HG03103 (cell line): ENCODE measurements around the gene MINDY4B.
"Not testable (repeated sequence)": the region's sequence is repeated elsewhere in the genome, so short reads cannot be mapped to it uniquely, and the experiment has no call there.

Source experiments
- ATAC-seq: cut with Tn5 transposase; IDR thresholded peaks from one replicate; pipeline ENCODE4 v1.9.1; 2021; ENCODE audit warnings: low read depth; ENCODE audit not compliant: unreplicated experiment

Gene MINDY4B

DNA sequence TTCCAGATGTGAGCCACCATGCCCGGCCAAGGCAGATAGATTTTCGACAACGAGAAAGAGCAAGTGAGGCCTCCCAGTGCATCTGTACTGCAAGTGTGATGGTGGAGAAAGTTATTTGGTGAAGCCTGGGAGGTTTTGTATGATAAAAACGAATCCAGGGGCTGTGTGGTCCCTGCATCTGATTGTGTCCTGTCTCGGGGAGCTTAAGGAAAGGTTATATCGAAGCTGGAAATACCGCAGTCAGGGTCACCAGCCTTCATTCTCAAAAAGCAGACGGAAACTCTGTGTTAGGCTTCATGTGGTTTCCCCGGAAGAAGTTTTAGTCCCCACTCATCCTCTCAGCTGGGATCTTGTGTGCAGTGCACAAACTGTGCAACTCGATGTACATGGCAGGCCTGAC, 3.4 kb downstream of the MINDY4B start:
- ATAC-seq: no peak

DNA sequence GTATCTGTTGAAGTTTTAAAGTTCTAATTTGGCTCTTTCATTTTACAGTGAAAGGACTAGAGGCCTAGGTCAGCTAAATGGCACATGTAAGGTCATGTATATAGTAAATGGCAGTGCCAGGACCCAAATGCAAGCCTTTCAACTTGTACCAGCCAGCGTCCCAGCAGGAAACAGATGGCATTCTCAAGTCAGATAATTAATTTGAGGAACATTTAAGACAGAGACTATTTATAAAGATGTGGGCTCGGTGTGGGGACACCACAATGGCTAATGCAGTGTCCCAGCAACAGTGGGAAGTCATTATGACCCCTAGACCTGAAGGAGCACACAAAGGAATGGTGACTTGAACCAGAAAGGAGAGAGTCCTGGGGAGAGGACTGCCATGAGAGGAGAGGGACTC, 6.1 kb downstream of the MINDY4B start:
- no peak for ATAC-seq

DNA sequence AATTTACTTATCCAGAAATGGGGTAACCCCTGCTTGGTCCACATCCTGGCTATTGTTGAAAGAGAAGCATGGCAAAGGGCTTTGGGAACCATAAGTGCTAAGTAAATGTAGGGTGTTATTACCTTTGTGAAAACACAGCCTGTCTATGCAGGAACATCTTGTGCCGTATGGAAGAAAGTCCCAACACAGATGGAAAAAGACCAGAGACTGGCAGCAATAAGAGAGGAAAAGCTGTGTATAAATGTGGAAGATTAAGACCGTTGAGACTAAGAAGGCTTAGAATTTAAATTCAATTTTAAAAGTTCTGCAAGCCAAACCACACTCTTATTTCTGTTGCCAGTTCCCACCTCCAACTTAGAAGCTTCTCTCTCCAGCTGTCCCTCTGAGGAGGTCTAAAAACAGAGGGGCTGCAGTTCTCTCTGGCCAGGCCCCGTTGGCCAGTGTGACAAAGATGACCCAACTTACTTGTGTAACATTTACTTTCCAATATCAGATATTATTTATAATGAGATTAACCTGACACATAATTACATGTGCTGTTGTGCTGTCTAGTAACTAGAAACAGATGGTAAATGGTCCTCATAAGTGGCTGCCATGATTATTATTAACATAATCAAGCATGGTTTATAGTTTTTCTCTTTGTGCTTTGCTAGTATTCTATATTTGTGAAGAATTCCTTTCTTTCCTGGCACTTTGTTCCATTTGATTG, 7.0 kb downstream of the MINDY4B start:
- ATAC-seq: no peak

DNA sequence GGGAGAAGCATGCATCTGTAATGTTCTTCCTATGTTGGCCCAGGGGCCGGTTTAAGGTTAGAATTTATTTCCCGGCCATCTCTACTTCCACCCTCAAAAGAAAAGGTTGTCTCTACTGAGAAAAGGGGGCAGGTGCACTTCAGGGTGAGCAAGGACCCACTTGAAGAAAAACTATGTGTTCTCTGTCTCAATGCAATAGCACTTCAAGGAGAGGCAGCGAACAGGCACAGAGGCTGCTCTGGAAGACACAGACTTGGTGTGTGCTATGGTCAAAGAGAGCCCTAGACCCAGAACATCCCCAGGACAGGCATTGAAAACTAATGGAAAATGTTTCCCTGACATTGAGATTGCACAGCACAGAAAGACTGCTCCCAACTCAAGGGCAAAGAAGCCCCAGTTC, 7.6 kb downstream of the MINDY4B start:
- ATAC-seq: no peak

DNA sequence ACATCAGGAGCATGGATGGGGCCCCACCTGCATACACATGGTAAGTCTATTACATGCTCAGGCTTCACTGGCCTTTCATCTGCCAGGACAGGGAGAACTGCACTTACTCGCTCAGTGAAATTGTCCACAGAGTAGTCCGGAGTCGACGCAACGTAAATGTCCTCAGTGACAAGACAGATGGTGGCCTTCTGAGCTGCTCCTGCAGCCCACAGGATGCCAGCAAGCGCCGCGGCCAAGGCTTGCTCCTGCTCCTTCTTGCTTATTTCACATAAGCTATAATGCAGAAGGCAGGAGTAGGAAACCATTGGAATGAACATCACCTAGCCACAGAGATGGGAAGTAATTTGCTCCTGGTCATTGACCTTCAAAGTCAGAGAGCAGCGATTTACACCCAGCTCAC, 14.4 kb downstream of the MINDY4B start:
- no peak for ATAC-seq

DNA sequence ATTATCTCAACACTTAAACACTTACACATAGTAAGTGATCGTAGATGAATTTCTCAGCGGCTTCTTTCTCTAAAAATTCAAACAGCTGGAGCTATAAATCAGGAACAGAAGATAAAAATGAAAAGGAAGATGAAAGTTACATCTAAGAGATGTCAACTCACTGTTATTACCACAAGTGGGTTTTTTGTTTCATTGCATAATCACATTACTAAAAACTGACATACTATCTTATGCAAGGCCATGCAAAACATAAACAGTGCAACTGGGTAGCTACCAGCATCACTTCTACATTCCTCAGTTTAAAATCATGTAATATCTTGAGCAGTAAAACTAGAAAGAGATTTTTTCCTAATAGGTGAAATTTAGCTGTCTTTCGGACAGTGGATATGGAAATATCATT, 14.9 kb downstream of the MINDY4B start:
- ATAC-seq: no peak

DNA sequence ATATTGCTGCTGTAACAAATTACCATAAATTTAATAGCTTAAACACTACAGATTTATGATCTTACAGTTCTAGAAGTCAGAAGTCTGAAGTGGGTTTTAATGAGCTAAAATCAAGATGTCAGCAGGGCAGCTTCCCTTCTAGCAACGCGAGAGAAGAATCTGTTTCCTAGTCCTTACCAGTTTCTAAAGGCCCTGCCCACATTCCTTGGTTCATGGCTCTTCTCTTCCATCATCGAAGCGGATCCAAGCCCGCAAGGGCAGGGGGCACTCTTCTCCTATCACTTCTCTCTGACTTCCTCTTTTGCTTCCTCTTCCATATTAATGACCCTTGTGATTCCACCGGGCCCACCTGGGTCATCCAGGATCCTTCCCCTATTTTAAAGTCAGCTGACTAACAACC, 16.1 kb downstream of the MINDY4B start:
- ATAC-seq: no peak

DNA sequence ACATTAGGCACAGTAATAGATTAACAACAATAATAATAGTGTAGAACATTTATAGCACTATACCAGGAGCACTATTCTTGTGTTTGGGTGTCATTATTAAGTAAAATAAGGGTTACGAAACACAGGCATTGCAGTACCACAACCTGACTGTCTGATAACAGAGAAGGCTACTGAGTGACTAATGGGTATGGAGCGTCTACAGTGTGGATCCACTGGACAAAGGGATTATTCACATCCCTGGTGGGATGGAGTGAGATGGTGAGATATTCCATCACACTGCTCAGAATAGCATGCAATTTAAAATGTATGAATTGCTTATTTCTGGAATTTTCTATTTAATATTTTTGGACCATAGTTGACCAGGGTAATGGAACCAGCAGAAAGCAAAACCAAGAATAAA, 18.2 kb downstream of the MINDY4B start:
- no peak for ATAC-seq

DNA sequence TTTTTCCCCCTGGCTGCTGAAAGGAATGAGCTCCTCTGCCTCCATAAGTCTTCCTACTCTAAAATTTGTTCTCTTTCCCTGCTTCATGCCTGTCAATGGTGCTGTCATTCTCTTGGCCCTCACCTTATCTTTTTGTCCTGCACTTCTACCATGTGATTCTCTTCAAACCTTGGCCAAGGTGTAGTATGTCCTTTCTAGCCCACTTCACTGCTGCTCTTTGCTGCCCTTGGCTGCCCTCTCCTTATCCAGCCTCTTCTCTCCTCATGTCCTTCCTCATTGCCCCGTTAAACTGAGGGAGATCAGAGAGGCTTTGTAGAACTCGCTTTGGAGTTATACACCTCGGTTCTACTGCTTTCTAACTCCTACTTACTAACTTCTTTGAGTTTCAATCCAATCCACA, 19.7 kb downstream of the MINDY4B start:
- ATAC-seq: no peak

DNA sequence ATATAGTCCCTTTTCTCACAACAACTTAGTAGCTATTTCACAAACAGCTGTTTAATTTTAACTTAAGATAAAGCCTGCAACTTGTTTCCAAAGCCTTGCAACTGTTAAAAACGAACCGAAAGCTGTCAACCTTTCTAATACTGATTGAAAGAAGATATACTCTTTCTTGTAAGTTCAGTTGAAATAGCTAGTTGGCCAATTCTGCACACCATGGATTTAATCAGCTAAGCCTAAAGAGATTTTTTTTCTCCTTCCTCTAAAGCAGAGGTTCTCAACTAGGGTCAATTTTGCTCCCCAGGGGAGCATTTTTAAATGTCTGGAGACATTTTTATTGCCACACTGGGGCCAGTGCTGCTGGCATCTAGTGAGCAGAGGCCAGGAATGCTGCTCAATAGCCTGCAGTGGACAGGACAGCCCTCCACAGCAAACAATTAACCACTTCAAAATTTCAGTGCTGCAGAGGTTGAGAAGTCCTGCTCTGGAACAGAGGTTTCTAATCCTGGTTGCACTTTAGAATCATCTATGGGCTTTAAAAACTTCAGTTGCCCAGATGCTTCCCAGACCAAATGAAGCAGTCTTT, 26.2 kb downstream of the MINDY4B start:
- no peak for ATAC-seq

DNA sequence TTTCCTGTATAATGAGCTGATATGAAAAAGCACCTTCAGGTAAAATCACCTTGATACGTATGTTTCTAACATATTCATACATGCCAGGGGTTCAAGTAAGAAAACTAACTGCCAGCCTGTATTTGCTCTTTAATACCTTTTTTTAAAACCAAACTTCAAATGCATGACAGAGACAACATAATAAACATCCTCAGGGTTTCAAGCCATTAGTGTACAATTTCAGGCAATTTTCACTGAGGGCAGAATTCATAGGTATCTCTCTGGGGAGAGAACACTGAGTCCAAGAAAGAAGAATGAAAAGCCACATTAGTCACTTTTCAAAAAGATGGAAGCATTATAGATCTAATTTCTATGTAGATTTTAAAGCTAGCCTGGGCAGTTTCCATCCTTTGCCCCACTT, 26.9 kb downstream of the MINDY4B start:
- no peak for ATAC-seq

DNA sequence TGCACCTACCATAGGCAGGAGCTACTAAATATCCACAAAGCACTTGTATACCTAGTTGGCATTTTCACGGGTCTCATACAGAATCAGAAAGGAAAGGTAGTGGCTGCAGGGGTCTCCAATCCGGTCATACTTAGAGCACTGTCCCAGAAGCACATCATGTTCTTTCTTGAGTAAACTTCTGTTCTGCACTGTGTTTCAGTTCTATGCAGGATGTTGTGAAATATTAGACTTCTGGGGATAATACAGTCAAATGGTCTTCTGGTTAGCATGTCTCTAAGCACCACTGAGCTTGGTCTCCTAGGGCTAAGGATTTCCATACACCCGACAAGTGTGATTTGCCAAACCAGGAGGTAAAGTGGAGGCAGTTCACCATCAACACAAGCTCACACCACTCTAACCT, 27.9 kb downstream of the MINDY4B start:
- ATAC-seq: no peak

DNA sequence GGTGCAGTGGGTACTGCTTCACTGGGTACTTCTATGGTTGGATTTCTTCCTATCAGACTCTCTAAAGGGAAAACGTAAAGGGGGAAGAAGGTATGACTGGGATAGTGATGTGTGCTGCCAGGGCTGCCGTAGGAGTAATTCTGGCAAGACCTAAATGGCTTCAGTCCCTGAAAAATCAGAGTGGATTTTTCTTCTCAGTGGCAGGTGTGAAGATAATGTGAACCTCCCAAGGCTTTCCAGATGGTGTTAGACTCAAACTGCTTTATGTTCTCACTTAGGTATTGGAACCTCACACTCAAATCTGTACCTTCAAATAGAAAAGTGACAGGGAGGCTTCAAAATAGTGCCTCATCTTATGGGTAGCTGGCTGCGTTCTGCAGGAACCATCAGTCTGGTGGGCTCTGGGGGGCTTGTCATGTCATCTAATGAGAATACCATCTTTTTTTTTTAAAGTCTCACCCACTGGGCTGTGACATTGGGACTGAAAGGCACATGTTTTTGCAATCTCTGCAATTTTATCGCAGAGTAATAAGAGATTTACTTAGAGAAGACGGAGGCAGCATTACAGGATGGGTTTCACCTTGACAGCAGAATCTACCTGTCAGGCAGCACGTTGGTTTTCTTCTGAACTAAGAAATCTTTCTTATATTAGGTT, 28.5 kb downstream of the MINDY4B start:
- no peak for ATAC-seq

DNA sequence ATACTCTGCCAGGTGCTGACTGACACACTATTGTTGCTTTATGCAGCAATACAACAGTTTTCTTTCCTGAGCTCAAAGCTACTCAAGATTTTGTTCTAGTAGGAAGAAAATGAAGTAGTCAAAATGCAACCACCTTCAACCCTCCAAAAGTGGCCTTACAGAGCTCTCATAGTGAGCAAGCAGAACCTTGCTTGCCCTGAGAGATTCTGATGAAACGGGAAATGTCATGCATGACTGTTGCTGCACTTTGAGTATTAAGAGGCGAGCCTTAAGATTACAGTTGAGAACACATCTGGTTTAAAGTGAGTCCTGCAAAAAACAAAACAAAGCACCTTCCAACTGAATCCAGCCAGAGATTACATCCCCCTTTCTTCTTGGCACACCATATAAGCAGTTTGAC, 29.7 kb downstream of the MINDY4B start:
- ATAC-seq: peak; percentile 79

DNA sequence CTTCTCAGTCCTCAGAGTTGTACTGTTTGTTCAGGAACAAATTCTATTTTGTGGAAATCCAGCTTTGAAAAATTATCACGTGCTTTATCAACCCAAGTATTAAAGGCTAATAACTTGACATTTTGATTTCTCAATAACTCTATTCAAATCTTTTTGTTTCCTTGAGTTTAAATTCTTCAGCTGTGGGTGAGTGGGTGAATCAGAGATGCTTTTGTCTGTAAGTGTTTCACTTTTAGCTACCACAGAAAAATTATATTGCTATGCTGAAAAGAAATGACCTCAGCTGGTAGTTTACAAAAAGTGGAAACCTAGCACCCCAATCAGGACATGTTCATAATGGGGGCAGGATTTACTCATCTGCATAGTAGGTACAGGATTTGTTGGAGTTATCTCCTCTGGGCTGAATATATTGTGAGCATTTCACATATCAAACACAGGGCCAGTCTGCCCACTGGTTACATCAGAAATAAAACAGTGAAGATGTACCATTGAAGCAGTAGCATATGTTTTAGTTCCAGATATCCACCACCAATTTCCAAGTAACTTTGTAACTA, 30.5 kb downstream of the MINDY4B start:
- no peak for ATAC-seq

DNA sequence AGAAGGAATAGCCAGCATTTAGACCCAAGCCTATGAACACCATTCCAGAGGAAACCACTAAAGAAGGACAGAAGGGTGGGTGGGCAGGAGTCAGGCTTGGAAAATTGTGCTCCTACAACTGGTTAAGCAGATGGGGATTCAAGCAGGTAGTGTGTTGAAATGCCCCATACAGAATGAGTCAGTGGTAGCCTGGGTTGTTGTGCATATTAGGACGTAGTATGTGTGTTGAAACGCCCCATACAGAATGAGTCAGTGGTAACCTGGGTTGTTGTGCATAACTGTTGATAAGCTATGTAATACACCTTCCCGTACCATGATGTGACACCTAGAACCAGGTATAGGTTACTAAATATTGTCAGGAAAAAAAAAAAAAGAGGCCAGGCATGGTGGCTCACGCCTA, 34.0 kb downstream of the MINDY4B start:
- no peak for ATAC-seq

DNA sequence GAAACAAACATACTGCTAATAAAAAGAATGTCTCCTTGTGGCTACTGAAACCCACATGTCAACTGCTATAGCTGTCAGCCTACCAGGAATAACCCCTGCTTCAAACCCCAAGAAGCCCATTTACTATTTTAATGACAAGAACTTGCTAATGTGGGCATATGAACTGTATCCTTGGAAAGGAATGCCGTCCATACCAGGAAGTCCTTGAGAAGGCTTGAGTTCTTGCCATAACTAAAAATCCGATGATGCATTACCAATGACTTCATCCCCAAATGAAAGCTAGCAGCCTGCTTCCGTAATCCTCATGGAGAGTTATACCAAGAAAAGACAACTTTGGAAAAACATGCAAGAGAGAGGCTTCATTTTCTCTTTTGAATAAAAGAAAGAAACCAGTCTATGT, 34.8 kb downstream of the MINDY4B start:
- no peak for ATAC-seq

DNA sequence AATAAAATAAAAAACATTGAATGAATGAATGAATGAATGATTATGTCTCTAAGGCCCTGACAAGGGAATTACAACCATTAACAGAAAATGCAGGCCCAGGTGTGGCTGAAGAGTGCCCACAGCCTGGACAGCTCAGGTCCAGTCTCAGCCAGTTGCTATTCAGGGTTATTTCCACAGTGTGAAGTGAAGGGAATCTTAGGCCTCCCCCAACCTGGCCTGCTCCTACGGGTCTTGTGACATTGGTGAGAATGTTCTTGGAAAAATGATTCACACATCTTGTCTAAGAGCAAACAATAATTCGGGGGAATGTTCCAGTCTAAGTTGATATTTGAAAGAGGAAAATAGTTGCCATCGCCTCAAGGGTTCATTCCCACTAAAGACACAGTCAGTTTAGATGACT, 37.0 kb downstream of the MINDY4B start:
- ATAC-seq: no peak

DNA sequence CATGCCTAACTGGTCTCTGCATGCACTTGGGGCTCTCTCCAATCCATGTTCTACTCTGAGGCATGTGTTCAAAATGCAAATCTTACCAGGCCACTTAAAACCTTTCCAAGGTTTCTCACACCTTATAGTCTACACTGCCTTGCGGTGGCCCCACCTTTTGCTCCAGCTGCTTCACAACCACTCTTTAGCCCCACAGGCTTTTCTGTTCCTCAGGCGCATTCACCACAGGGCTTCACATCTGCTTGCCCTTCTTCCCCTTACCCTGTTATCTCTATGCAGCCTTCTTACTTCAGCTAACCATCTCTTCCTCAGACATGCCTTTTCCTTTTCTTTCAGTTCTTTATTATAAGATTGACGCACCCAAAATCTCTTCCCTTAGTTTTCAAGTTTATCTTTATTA, 37.8 kb downstream of the MINDY4B start:
- ATAC-seq: no peak

DNA sequence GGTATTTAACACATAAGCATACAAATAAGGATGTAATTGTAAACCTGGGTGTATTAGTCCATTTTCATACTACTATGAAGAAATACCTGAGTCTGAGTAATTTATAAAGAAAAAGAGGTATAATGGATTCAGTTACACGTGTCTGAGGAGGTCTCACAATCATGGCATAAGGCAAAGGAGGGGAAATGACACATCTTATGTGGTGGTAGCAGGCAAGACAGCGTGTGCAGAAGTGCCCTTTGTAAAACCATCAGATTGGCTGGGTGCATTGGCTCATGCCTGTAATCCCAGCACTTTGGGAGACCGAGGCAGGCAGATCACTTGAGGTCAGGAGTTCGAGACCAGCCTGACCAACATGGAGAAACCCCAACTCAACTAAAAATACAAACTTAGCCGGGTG, 41.3 kb downstream of the MINDY4B start:
- not testable (repeated sequence) for ATAC-seq

DNA sequence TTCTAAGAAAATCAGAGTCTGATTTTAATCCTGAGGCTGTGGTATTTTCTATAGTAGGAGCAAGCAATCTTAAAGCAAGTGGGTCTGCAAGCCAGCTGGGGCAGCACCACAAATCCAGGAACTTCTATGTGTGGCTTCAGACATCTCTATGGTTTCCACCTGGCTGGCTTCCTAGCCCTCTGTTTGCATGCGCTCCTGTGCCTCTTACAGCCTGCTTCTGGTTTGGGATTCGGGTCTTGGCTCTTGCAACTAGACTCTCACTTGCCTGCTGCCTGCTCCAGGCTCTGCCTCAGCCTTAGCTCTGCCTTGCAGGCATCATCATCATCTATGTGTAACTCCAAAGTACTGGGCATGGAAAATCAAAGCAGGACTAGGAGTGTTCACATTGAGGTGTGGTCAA, 43.4 kb downstream of the MINDY4B start:
- no peak for ATAC-seq

DNA sequence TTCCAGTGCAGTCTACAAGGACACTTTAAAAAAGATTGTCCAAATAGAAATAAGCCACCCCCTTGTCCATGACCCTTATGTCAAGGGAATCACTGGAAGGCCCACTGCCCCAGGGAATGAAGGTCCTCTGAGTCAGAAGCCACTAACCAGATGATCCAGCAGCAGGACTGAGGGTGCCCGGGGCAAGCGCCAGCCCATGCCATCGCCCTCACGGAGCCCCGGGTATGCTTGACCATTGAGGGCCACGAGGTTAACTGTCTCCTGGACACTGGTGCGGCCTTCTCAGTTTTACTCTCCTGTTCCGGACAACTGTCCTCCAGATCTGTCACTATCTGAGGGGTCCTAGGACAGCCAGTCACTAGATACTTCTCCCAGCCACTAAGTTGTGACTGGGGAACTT, 47.3 kb downstream of the MINDY4B start:
- not testable (repeated sequence) for ATAC-seq
